ENCODE results near the gene SLC5A12.

Gene SLC5A12

DNA sequence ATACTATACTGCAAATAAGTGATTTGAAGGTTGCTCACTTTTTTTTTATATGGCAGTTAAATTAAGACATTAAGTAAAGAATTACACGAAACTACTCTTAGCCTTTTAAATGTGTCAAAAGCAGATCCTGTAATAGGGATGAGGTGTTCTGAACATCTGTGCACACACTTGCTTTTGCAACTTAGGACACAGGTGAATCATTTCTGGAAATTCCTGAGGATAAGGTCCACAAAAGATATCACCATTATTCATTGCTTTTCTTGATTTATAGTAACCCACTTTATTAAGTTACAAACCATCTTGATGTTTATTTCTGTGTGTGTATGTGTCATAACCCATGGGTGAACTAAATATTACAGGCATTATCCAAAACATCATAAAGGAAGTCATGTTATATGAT lies 55.9 kb downstream of the SLC5A12 start:
- Histone ChIP-seq H2AFZ (ENCODE audit: low read length) (no peak overlapping the region), H3K79me1 (ENCODE audit: low read depth, low read length) (no peaks in the 10 kb centered on the region), H2AK5ac (ENCODE audit: low read depth, low read length) (no peak overlapping the region), H3K9ac (ENCODE audit: low read depth, low read length, poor library complexity) (no peak overlapping the region), H3K18ac (ENCODE audit: low read length) (no peak overlapping the region), H3K27me3 (ENCODE audit: control insufficient read depth in 3 of 3, insufficient read depth in 3 of 3, low read depth in 1 of 3, low read length in 3 of 3) (no peaks in the 10 kb centered on the region), H3K4me3 (ENCODE audit: low read length in 2 of 2) (no peak overlapping the region), H4K91ac (ENCODE audit: low read depth, low read length, poor library complexity) (no peak overlapping the region), H3K14ac (ENCODE audit: low read length) (no peak overlapping the region), H3K4me2 (ENCODE audit: insufficient read depth, low read length, poor library complexity, severe bottlenecking) (no peak overlapping the region), H2BK5ac (ENCODE audit: low read length) (no peak overlapping the region), H2BK120ac (ENCODE audit: low read depth, low read length) (no peak overlapping the region), H3K9me3 (replicated peaks in 1 of 2; ENCODE audit: control insufficient read depth in 2 of 2, insufficient read depth in 1 of 2, low read depth in 1 of 2, low read length in 2 of 2) (peaks cover 0 to 1% of the 10 kb centered on the region in 2 donors), H3K4me1 (ENCODE audit: control insufficient read depth in 2 of 2, insufficient read depth in 1 of 2, low read depth in 1 of 2, low read length in 2 of 2) (no peaks in the 10 kb centered on the region), H2BK12ac (ENCODE audit: low read length) (no peak overlapping the region), H3K4ac (ENCODE audit: low read length) (no peak overlapping the region), H3K36me3 (replicated peaks in 1 of 2; ENCODE audit: control insufficient read depth in 2 of 2, insufficient read depth in 2 of 2, low read length in 2 of 2) (no peaks in the 10 kb centered on the region), H3K27ac (replicated peaks; ENCODE audit: low read length) (no peak overlapping the region), H2BK15ac (ENCODE audit: low read length) (no peak overlapping the region), H4K8ac (ENCODE audit: low read depth, low read length) (no peak overlapping the region), H3K23ac (ENCODE audit: low read depth, low read length, poor library complexity) (no peak overlapping the region)
- no CpG with 5 or more reads among the region's 1 CpG for WGBS, 2 donors (ENCODE audit: extremely low coverage in 2 of 2, insufficient read length in 2 of 2, insufficient replicate concordance in 1 of 2)
- no peak for DNase-seq (ENCODE audit: low spot score)

DNA sequence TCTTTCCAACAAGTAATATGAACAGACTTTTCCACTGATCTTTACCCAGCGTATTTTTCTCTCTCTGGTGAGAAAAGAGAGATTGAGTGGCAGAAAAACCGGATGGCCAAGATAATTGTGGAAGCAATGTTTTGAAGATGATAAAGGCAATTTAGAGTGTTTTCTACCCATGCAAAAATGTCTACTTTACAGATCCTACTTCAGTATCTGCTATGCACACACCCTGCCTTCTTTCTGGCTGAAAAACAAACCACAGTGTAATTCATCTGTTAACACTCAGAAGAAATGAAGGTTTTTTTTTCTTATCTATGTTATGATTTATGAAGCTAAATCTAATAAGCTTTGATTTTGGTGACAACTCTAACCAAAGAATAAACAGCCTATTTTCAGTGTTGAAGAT lies 56.8 kb downstream of the SLC5A12 start:
- no peak overlapping the region for H2BK5ac ChIP-seq (ENCODE audit: low read length)
- H3K4me1 ChIP-seq (ENCODE audit: control insufficient read depth in 2 of 2, insufficient read depth in 1 of 2, low read depth in 1 of 2, low read length in 2 of 2), result no peaks in the 10 kb centered on the region
- no peak overlapping the region for H4K8ac ChIP-seq (ENCODE audit: low read depth, low read length)
- H3K14ac ChIP-seq (ENCODE audit: low read length), result no peak overlapping the region
- no peak for DNase-seq (ENCODE audit: low spot score)
- H3K4me2 ChIP-seq (ENCODE audit: insufficient read depth, low read length, poor library complexity, severe bottlenecking), result no peak overlapping the region
- H2AK5ac ChIP-seq (ENCODE audit: low read depth, low read length), result no peak overlapping the region
- no peak overlapping the region for H4K91ac ChIP-seq (ENCODE audit: low read depth, low read length, poor library complexity)
- H2AFZ ChIP-seq (ENCODE audit: low read length), result no peak overlapping the region
- H3K4me3 ChIP-seq (ENCODE audit: low read length in 2 of 2), result no peak overlapping the region
- no peak overlapping the region for H3K9ac ChIP-seq (ENCODE audit: low read depth, low read length, poor library complexity)
- H2BK15ac ChIP-seq (ENCODE audit: low read length), result no peak overlapping the region
- H2BK120ac ChIP-seq (ENCODE audit: low read depth, low read length), result no peak overlapping the region
- no peak overlapping the region for H3K27ac ChIP-seq (replicated peaks; ENCODE audit: low read length)
- H3K79me1 ChIP-seq (ENCODE audit: low read depth, low read length), result no peaks in the 10 kb centered on the region
- no peak overlapping the region for H2BK12ac ChIP-seq (ENCODE audit: low read length)
- H3K36me3 ChIP-seq (replicated peaks in 1 of 2; ENCODE audit: control insufficient read depth in 2 of 2, insufficient read depth in 2 of 2, low read length in 2 of 2), result no peaks in the 10 kb centered on the region
- no CpG with 5 or more reads among the region's 2 CpGs for WGBS, 2 donors (ENCODE audit: extremely low coverage in 2 of 2, insufficient read length in 2 of 2, insufficient replicate concordance in 1 of 2)
- H3K23ac ChIP-seq (ENCODE audit: low read depth, low read length, poor library complexity), result no peak overlapping the region
- no peak overlapping the region for H3K18ac ChIP-seq (ENCODE audit: low read length)
- H3K9me3 ChIP-seq (replicated peaks in 1 of 2; ENCODE audit: control insufficient read depth in 2 of 2, insufficient read depth in 1 of 2, low read depth in 1 of 2, low read length in 2 of 2), result no peaks in the 10 kb centered on the region
- H3K27me3 ChIP-seq (ENCODE audit: control insufficient read depth in 3 of 3, insufficient read depth in 3 of 3, low read depth in 1 of 3, low read length in 3 of 3), result no peaks in the 10 kb centered on the region
- H3K4ac ChIP-seq (ENCODE audit: low read length), result no peak overlapping the region

DNA sequence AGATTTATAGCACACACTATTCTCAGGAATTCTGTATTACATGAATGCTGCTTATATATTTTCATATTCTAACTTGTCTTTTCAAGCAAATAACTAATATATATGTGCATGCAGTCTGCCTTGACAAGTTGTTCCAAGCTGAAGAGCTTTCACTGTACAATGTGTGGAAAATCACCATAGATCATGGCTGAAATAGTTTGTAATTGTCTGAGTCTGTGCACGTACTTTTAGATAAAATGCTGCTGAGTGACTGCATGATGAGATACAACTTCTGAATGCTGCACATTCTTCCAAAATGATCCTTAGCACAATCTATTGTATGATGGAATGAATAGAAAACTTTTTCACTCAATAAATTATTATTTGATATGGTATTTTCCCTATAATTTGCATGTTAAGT lies 58.9 kb downstream of the SLC5A12 start:
- Histone ChIP-seq H2BK5ac (ENCODE audit: low read length) (no peak overlapping the region), H2BK120ac (ENCODE audit: low read depth, low read length) (no peak overlapping the region), H3K9ac (ENCODE audit: low read depth, low read length, poor library complexity) (no peak overlapping the region), H3K14ac (ENCODE audit: low read length) (no peak overlapping the region), H2AK5ac (ENCODE audit: low read depth, low read length) (no peak overlapping the region), H3K4ac (ENCODE audit: low read length) (no peak overlapping the region), H3K23ac (ENCODE audit: low read depth, low read length, poor library complexity) (no peak overlapping the region), H4K91ac (ENCODE audit: low read depth, low read length, poor library complexity) (no peak overlapping the region), H3K18ac (ENCODE audit: low read length) (no peak overlapping the region), H3K4me1 (ENCODE audit: control insufficient read depth in 2 of 2, insufficient read depth in 1 of 2, low read depth in 1 of 2, low read length in 2 of 2) (no peaks in the 10 kb centered on the region), H3K27ac (replicated peaks; ENCODE audit: low read length) (no peak overlapping the region), H4K8ac (ENCODE audit: low read depth, low read length) (no peak overlapping the region), H3K4me2 (ENCODE audit: insufficient read depth, low read length, poor library complexity, severe bottlenecking) (no peak overlapping the region), H2BK12ac (ENCODE audit: low read length) (no peak overlapping the region), H2BK15ac (ENCODE audit: low read length) (no peak overlapping the region), H3K27me3 (ENCODE audit: control insufficient read depth in 3 of 3, insufficient read depth in 3 of 3, low read depth in 1 of 3, low read length in 3 of 3) (no peaks in the 10 kb centered on the region), H3K9me3 (replicated peaks in 1 of 2; ENCODE audit: control insufficient read depth in 2 of 2, insufficient read depth in 1 of 2, low read depth in 1 of 2, low read length in 2 of 2) (no peaks in the 10 kb centered on the region), H3K36me3 (replicated peaks in 1 of 2; ENCODE audit: control insufficient read depth in 2 of 2, insufficient read depth in 2 of 2, low read length in 2 of 2) (no peaks in the 10 kb centered on the region), H3K79me1 (ENCODE audit: low read depth, low read length) (no peaks in the 10 kb centered on the region), H2AFZ (ENCODE audit: low read length) (no peak overlapping the region), H3K4me3 (ENCODE audit: low read length in 2 of 2) (no peak overlapping the region)
- WGBS, 2 donors (ENCODE audit: extremely low coverage in 2 of 2, insufficient read length in 2 of 2, insufficient replicate concordance in 1 of 2), result no CpG with 5 or more reads among the region's 1 CpG
- no peak for DNase-seq (ENCODE audit: low spot score)

DNA sequence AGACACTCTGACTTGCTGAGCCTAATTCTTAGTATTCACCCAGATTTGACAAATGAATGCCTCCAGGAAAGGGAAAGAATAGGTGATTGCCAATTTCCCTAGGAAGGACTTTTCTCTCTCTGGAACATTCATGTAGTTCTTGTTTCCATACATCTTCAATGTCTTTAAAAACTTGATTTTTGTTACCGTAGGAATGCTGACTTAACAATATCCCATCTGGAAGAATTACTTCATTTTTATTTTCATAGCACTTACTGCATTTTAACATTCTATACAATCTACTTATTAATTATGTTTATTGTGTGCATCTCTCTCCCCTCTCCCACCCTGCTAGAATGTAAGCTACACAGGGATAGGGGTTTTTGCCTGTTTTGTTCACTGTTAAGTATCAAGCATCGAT lies 66.6 kb downstream of the SLC5A12 start:
- no peak overlapping the region for H2BK12ac ChIP-seq (ENCODE audit: low read length)
- no peaks in the 10 kb centered on the region for H3K9me3 ChIP-seq (replicated peaks in 1 of 2; ENCODE audit: control insufficient read depth in 2 of 2, insufficient read depth in 1 of 2, low read depth in 1 of 2, low read length in 2 of 2)
- no peaks in the 10 kb centered on the region for H3K79me1 ChIP-seq (ENCODE audit: low read depth, low read length)
- H2BK120ac ChIP-seq (ENCODE audit: low read depth, low read length), result no peak overlapping the region
- no peak for DNase-seq (ENCODE audit: low spot score)
- H3K27ac ChIP-seq (replicated peaks; ENCODE audit: low read length), result no peak overlapping the region
- no peak overlapping the region for H3K4me2 ChIP-seq (ENCODE audit: insufficient read depth, low read length, poor library complexity, severe bottlenecking)
- no peaks in the 10 kb centered on the region for H3K4me1 ChIP-seq (ENCODE audit: control insufficient read depth in 2 of 2, insufficient read depth in 1 of 2, low read depth in 1 of 2, low read length in 2 of 2)
- no peak overlapping the region for H3K18ac ChIP-seq (ENCODE audit: low read length)
- H2AFZ ChIP-seq (ENCODE audit: low read length), result peak overlapping the region; percentile 28
- H3K4ac ChIP-seq (ENCODE audit: low read length), result no peak overlapping the region
- WGBS, 2 donors (ENCODE audit: extremely low coverage in 2 of 2, insufficient read length in 2 of 2, insufficient replicate concordance in 1 of 2), result no CpG with 5 or more reads among the region's 2 CpGs
- no peak overlapping the region for H3K23ac ChIP-seq (ENCODE audit: low read depth, low read length, poor library complexity)
- H3K27me3 ChIP-seq (ENCODE audit: control insufficient read depth in 3 of 3, insufficient read depth in 3 of 3, low read depth in 1 of 3, low read length in 3 of 3), result no peaks in the 10 kb centered on the region
- no peak overlapping the region for H2AK5ac ChIP-seq (ENCODE audit: low read depth, low read length)
- H2BK5ac ChIP-seq (ENCODE audit: low read length), result no peak overlapping the region
- H3K4me3 ChIP-seq (ENCODE audit: low read length in 2 of 2), result no peak overlapping the region
- H3K36me3 ChIP-seq (replicated peaks in 1 of 2; ENCODE audit: control insufficient read depth in 2 of 2, insufficient read depth in 2 of 2, low read length in 2 of 2), result no peaks in the 10 kb centered on the region
- H4K8ac ChIP-seq (ENCODE audit: low read depth, low read length), result no peak overlapping the region
- no peak overlapping the region for H3K14ac ChIP-seq (ENCODE audit: low read length)
- no peak overlapping the region for H4K91ac ChIP-seq (ENCODE audit: low read depth, low read length, poor library complexity)
- H3K9ac ChIP-seq (ENCODE audit: low read depth, low read length, poor library complexity), result no peak overlapping the region
- H2BK15ac ChIP-seq (ENCODE audit: low read length), result no peak overlapping the region

Measured in neuronal stem cell (in vitro differentiated cells).